IMR-90 (cell line): Measurements from ENCODE around the gene CEP170B. TPM values are rescaled to one million over a fixed set of nuclear protein-coding genes. Genes with fewer than 3 reads are reported as not detected.

Source experiments
- ATAC-seq: fragments of 200-7000 bp; cut with Tn5 transposase; 2 replicates; pipeline ENCODE4 v1.9.1; 2020; ENCODE audit warnings: low read depth, mild to moderate bottlenecking, moderate library complexity
- BruUV-seq: library from RNA; stranded (reverse); fragments of 400-500 nt; replicated peaks from 2 replicates; lab custom pipeline; 2021; lab: Mats Ljungman, UMichigan
- CTCF ChIA-PET: fragments of 300-600 bp; formaldehyde crosslinking; extraction: SDS; loops from one replicate; lab custom pipeline; 2021; ENCODE audit warnings: antibody characterized with exemption; lab: Yijun Ruan, JAX
- POLR2A ChIA-PET: fragments of 300-600 bp; sonication (Branson Sonifier 250); formaldehyde crosslinking; loops from one replicate; lab custom pipeline; 2022; ENCODE audit warnings: antibody characterized with exemption; ENCODE audit not compliant: unreplicated experiment; lab: Charles Lee
- DNase-seq: peaks from one replicate; pipeline ENCODE4 v3.0.0; 2013
- H2AFZ ChIP-seq: replicated peaks from 2 replicates; pipeline ENCODE3; 2013; ENCODE audit warnings: low read length, mild to moderate bottlenecking; ENCODE audit not compliant: poor library complexity
- H2AK5ac ChIP-seq: 2 replicates; pipeline ENCODE4 v1.6.1; 2013; ENCODE audit warnings: low read depth, low read length, inconsistent platforms
- H2AK9ac ChIP-seq: replicated peaks from 2 replicates; pipeline ENCODE3; 2013; ENCODE audit warnings: mild to moderate bottlenecking, low read depth, low read length, moderate library complexity; ENCODE audit not compliant: poor library complexity
- H2BK120ac ChIP-seq: 2 replicates; pipeline ENCODE4 v1.6.1; 2013; ENCODE audit warnings: low read depth, low read length, inconsistent platforms
- H2BK15ac ChIP-seq: 3 replicates; pipeline ENCODE4 v1.6.1; 2013; ENCODE audit warnings: low read depth, low read length, inconsistent platforms
- H2BK20ac ChIP-seq: 2 replicates; pipeline ENCODE4 v1.6.1; 2013; ENCODE audit warnings: low read depth, mild to moderate bottlenecking, inconsistent platforms, low read length, moderate library complexity
- H2BK5ac ChIP-seq: 2 replicates; pipeline ENCODE4 v1.6.1; 2013; ENCODE audit warnings: mild to moderate bottlenecking, low read depth, low read length, inconsistent platforms; ENCODE audit not compliant: poor library complexity, severe bottlenecking
- H3K14ac ChIP-seq: replicated peaks from 2 replicates; pipeline ENCODE4 v1.6.1; 2013; ENCODE audit warnings: low read depth, low read length, inconsistent platforms
- H3K18ac ChIP-seq: 2 replicates; pipeline ENCODE4 v1.6.1; 2013; ENCODE audit warnings: low read depth, low read length, control low read depth
- H3K23ac ChIP-seq: 2 replicates; pipeline ENCODE4 v1.6.1; 2013; ENCODE audit warnings: low read depth, low read length, inconsistent platforms
- H3K27ac ChIP-seq: 2 replicates; pipeline ENCODE4 v1.5.1; 2013; ENCODE audit warnings: mild to moderate bottlenecking, control low read depth, low read length; ENCODE audit not compliant: insufficient read depth
- H3K27me3 ChIP-seq: 2 replicates; pipeline ENCODE4 v1.6.1; 2013; ENCODE audit warnings: low read length; ENCODE audit not compliant: control insufficient read depth, insufficient read depth
- H3K36me3 ChIP-seq: 2 replicates; pipeline ENCODE4 v1.6.1; 2013; ENCODE audit warnings: low read length, mixed read lengths; ENCODE audit not compliant: control insufficient read depth, insufficient read depth
- H3K4ac ChIP-seq: 2 replicates; pipeline ENCODE4 v1.6.1; 2013; ENCODE audit warnings: low read depth, low read length, inconsistent platforms
- H3K4me1 ChIP-seq: 2 replicates; pipeline ENCODE4 v1.6.1; 2013; ENCODE audit warnings: low read length, mixed read lengths; ENCODE audit not compliant: control insufficient read depth, insufficient read depth
- H3K4me2 ChIP-seq: 2 replicates; pipeline ENCODE4 v1.6.1; 2013; ENCODE audit warnings: low read depth, mild to moderate bottlenecking, control low read depth, low read length, moderate library complexity
- H3K4me3 ChIP-seq: 2 replicates; pipeline ENCODE4 v1.5.1; 2013; ENCODE audit warnings: low read depth, mild to moderate bottlenecking, control low read depth, low read length, moderate library complexity; ENCODE audit not compliant: insufficient read depth
- H3K56ac ChIP-seq: 2 replicates; pipeline ENCODE4 v1.6.1; 2013; ENCODE audit warnings: low read length, inconsistent platforms; ENCODE audit not compliant: insufficient read depth; ENCODE audit errors: extremely low read depth
- H3K79me1 ChIP-seq, 2 experiments: 2 replicates each; pipeline ENCODE4 v1.6.1; 2013; ENCODE audit warnings: low read length in 2 of 2, inconsistent platforms in 1 of 2, low read depth in 1 of 2
- H3K9ac ChIP-seq: 2 replicates; pipeline ENCODE4 v1.6.1; 2013; ENCODE audit warnings: low read depth, low read length, control low read depth
- H3K9me1 ChIP-seq: 2 replicates; pipeline ENCODE4 v1.6.1; 2013; ENCODE audit warnings: low read length, inconsistent platforms; ENCODE audit not compliant: insufficient read depth
- H3K9me3 ChIP-seq: 2 replicates; pipeline ENCODE4 v1.6.1; 2013; ENCODE audit warnings: low read length; ENCODE audit not compliant: control insufficient read depth, insufficient read depth
- H4K20me1 ChIP-seq: 2 replicates; pipeline ENCODE4 v1.6.1; 2013; ENCODE audit warnings: low read length, inconsistent platforms; ENCODE audit not compliant: insufficient read depth
- H4K5ac ChIP-seq: 2 replicates; pipeline ENCODE4 v1.6.1; 2013; ENCODE audit warnings: mild to moderate bottlenecking, low read depth, low read length, control low read depth
- H4K8ac ChIP-seq, 2 experiments: 2 replicates each; pipeline ENCODE4 v1.6.1; 2013; ENCODE audit warnings: low read depth in 2 of 2, low read length in 2 of 2, control low read depth in 1 of 2, inconsistent platforms in 1 of 2
- H4K91ac ChIP-seq: 2 replicates; pipeline ENCODE4 v1.6.1; 2013; ENCODE audit warnings: low read depth, low read length, inconsistent platforms; ENCODE audit not compliant: insufficient read depth
- CHD1 ChIP-seq: IDR thresholded peaks from 2 replicates; pipeline ENCODE4 v1.6.1; 2012; ENCODE audit warnings: low read depth, low read length, improper control_type of control experiment
- ELK1 ChIP-seq: fragments of 150-350 bp; IDR thresholded peaks from 2 replicates; pipeline ENCODE4 v1.6.1; 2016; ENCODE audit warnings: low read depth, mild to moderate bottlenecking, low read length, moderate library complexity, borderline replicate concordance
- MAFK ChIP-seq: IDR thresholded peaks from 2 replicates; pipeline ENCODE4 v1.6.1; 2012; ENCODE audit warnings: low read depth, low read length, improper control_type of control experiment
- MAZ ChIP-seq: IDR thresholded peaks from 2 replicates; pipeline ENCODE4 v1.6.1; 2012; ENCODE audit warnings: low read depth, mild to moderate bottlenecking, low read length, improper control_type of control experiment, moderate library complexity, borderline replicate concordance
- MXI1 ChIP-seq: IDR thresholded peaks from 2 replicates; pipeline ENCODE4 v1.6.1; 2012; ENCODE audit warnings: low read depth, mild to moderate bottlenecking, low read length, moderate library complexity, borderline replicate concordance
- RAD21 ChIP-seq: IDR thresholded peaks from 2 replicates; pipeline ENCODE4 v1.6.1; 2012; ENCODE audit warnings: low read length, improper control_type of control experiment
- SMC3 ChIP-seq: fragments of 150-350 bp; IDR thresholded peaks from 2 replicates; pipeline ENCODE4 v1.6.1; 2016; ENCODE audit warnings: low read depth, mild to moderate bottlenecking, antibody characterized with exemption, low read length, moderate library complexity
- WGBS, 2 experiments: methylation state at CpG; one replicate each; pipeline versions ENCODE4 v1.1.5 to v1.1.7; 2013; ENCODE audit warnings: missing lambda C conversion rate in 2 of 2; ENCODE audit not compliant: insufficient read length in 1 of 2; ENCODE audit errors: extremely low coverage in 2 of 2; 5-methylcytosine and 5-hydroxymethylcytosine counted together
- dilution Hi-C: fragments of 300-500 bp; cut with HindIII; formaldehyde crosslinking; loops from one replicate; pipeline ENCODE4 v1.14.3; 2018; ENCODE audit warnings: low sequenced_read_pairs; ENCODE audit not compliant: unreplicated experiment
- in situ Hi-C: fragments of 300-500 bp; cut with MboI; formaldehyde crosslinking; loops from 3 replicates; pipeline ENCODE4 v1.14.3; 2019; ENCODE audit warnings: low sequenced_read_pairs, inconsistent platforms, mixed read lengths
- intact Hi-C: fragments of 100-400 bp; cut with micrococcal nuclease; formaldehyde crosslinking; loops from 2 replicates; pipeline ENCODE4 v1.10.0; 2022
- polyA plus RNA-seq, 3 experiments: library from polyadenylated mRNA; depleted of rRNA; stranded (reverse); fragments of >200 nt; gene quantifications; 2 replicates each; pipeline ENCODE4 v1.2.3, GENCODE V29; 2012; ENCODE audit warnings: low replicate concordance in 1 of 3
- total RNA-seq: library from RNA; depleted of rRNA; stranded (reverse); fragments of >200 nt; gene quantifications from 2 replicates; pipeline ENCODE4 v1.2.3, GENCODE V29; 2012

The CEP170B gene
- total and polyA plus RNA-seq, 2 of the 4 experiments (the other 2 are of a cell fraction): 3.6 to 13.1 TPM

GRCh38 chr14:104868811-104869572 lies 3.9 kb downstream of the CEP170B start (continued):
- no peak for TF ChIP-seq SMC3

GRCh38 chr14:104869669-104870367 lies 4.8 kb downstream of the CEP170B start:
- Histone ChIP-seq H3K9ac (no peak overlapping the region), H3K4ac (no peak overlapping the region), H3K9me1 (peaks cover 24% of the 10 kb centered on the region), H3K36me3 (peaks cover 5% of the 10 kb centered on the region; the same call in 1 of the 2 replicates), H4K5ac (no peak overlapping the region), H3K18ac (no peak overlapping the region), H3K14ac (no peak overlapping the region), H2BK120ac (no peak overlapping the region), H3K4me1 (peaks cover 18% of the 10 kb centered on the region), H3K4me3 (no peak overlapping the region), H4K20me1 (peaks cover 79% of the 10 kb centered on the region), H2AFZ (no peak overlapping the region), H4K8ac (no peak overlapping the region), H3K4me2 (no peak overlapping the region), H2BK5ac (no peak overlapping the region), H3K27me3 (peaks cover under 1% of the 10 kb centered on the region), H3K9me3 (no peaks in the 10 kb centered on the region), H2AK9ac (peak overlapping the region; percentile 52), H3K27ac (no peak overlapping the region), H3K56ac (no peak overlapping the region), H3K79me1 (peaks cover 25 to 77% of the 10 kb centered on the region in 2 experiments), H3K23ac (no peak overlapping the region), H4K91ac (no peak overlapping the region), H2BK20ac (no peak overlapping the region), H2BK15ac (no peak overlapping the region), H2AK5ac (no peak overlapping the region)
- intact Hi-C loops (loop anchor here (5.0 kb wide), 1 partner anchor 43 kb away; no protein-coding TSS in a partner anchor), dilution Hi-C loops (no loop called here), in situ Hi-C loops (no loop called here)
- DNase-seq (no peak), ATAC-seq (no peak)
- WGBS, 2 experiments: 50% methylated on average over 1 of the region's 18 CpGs; no CpG with 5 or more reads in 1 of the 2 experiments
- POLR2A ChIA-PET: no interaction called here
- CTCF ChIA-PET: no interaction called here
- TF ChIP-seq CHD1 (no peak), MXI1 (no peak), MAZ (no peak), ELK1 (no peak), SMC3 (no peak), MAFK (no peak), RAD21 (no peak)
- BruUV-seq: no TSS peak
